C4-2B (cell line): Measurements from ENCODE around the gene PDCD5.

Source experiments
- ZFX ChIP-seq: fragments of 450-650 bp; IDR thresholded peaks from 2 replicates; pipeline ENCODE4 v1.6.1; 2017
- TF ChIP-seq, protein P1 (sequence below): fragments of 450-650 bp; conservative IDR thresholded peaks from 2 replicates; pipeline ENCODE4 v1.5.1; 2017; ENCODE audit warnings: mild to moderate bottlenecking

DNA sequence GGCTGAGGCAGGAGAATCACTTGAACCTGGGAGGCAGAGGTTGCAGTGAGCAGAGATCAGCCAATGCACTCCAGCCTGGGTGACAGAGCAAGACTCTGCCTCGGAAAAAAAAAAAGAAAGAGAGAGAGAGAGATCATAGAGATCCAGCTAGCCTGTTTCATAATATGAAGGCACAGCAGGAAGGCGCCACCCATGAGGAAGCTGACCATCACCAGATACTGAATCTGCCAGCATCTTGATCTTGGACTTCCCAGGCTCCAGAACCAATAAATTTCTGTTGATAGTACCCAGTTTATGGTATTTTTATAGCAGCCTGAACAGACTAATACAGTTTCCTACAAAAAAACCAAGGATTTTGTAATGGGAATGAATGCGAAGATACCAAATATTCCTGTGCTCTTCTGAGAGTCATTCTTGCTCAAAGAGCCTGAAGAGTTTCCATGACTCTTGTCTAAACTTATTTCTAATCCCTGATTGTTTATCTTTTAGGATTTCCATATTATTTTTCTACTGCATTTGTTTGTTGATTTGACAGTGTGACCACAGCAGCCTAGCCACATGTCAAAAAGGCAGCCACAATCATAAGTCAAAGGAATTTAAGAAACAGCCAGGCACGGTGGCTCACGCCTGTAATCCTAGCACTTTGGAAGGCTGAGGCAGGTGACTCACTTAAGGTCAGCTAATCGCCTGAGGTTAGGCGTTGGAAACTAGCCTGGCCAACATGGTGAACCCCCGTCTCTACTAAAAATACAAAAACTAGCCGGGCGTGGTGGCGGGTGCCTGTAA, 37.7 kb upstream of the PDCD5 start:
- TF ChIP-seq, protein P1, sequence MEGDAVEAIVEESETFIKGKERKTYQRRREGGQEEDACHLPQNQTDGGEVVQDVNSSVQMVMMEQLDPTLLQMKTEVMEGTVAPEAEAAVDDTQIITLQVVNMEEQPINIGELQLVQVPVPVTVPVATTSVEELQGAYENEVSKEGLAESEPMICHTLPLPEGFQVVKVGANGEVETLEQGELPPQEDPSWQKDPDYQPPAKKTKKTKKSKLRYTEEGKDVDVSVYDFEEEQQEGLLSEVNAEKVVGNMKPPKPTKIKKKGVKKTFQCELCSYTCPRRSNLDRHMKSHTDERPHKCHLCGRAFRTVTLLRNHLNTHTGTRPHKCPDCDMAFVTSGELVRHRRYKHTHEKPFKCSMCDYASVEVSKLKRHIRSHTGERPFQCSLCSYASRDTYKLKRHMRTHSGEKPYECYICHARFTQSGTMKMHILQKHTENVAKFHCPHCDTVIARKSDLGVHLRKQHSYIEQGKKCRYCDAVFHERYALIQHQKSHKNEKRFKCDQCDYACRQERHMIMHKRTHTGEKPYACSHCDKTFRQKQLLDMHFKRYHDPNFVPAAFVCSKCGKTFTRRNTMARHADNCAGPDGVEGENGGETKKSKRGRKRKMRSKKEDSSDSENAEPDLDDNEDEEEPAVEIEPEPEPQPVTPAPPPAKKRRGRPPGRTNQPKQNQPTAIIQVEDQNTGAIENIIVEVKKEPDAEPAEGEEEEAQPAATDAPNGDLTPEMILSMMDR, result no peak
- no peak for TF ChIP-seq ZFX
